Activated CD8-positive, alpha-beta T cell treated with anti-CD3 and anti-CD28 coated beads for 36 hours (primary cell): ENCODE results near the gene MOB3B. TPM values are rescaled to one million over a fixed set of nuclear protein-coding genes. Genes with fewer than 3 reads are reported as not detected.
"Not testable (repeated sequence)": the region's sequence is repeated elsewhere in the genome, so short reads cannot be mapped to it uniquely, and the experiment has no call there.

Source experiments
- ATAC-seq: fragments of 200-7000 bp; cut with Tn5 transposase; one replicate; pipeline ENCODE4 v1.10.0; 2021; ENCODE audit warnings: mild to moderate bottlenecking, moderate library complexity
- CTCF ChIA-PET: fragments of 350-600 bp; sonication (Branson Sonifier 250); formaldehyde crosslinking; loops from one replicate; lab custom pipeline; 2021; ENCODE audit warnings: antibody characterized with exemption; lab: Charles Lee
- POLR2A ChIA-PET: fragments of 350-600 bp; sonication (Branson Sonifier 250); formaldehyde crosslinking; loops from one replicate; lab custom pipeline; 2021; ENCODE audit warnings: antibody characterized with exemption; lab: Charles Lee
- DNase-seq: peaks from one replicate; pipeline ENCODE4 v3.0.0-alpha.2; 2020
- H3K27ac Mint-ChIP-seq: one replicate; pipeline ENCODE4 v1.8.0; 2021; ENCODE audit warnings: mild to moderate bottlenecking, mixed read lengths
- H3K27me3 Mint-ChIP-seq: one replicate; pipeline ENCODE4 v1.8.0; 2021; ENCODE audit warnings: mixed read lengths
- H3K36me3 Mint-ChIP-seq: one replicate; pipeline ENCODE4 v1.8.0; 2021; ENCODE audit warnings: low read depth, mixed read lengths
- H3K4me1 Mint-ChIP-seq: one replicate; pipeline ENCODE4 v1.8.0; 2021; ENCODE audit warnings: low read depth, mixed read lengths
- H3K4me3 Mint-ChIP-seq: one replicate; pipeline ENCODE4 v1.8.0; 2021; ENCODE audit warnings: mild to moderate bottlenecking, moderate library complexity, mixed read lengths
- H3K9me3 Mint-ChIP-seq: one replicate; pipeline ENCODE4 v1.8.0; 2021; ENCODE audit warnings: mixed read lengths
- CTCF ChIP-seq: fragments of 200-600 bp; IDR thresholded peaks from one replicate; pipeline ENCODE4 v1.8.0; 2022; ENCODE audit warnings: antibody characterized with exemption, mild to moderate bottlenecking
- intact Hi-C: fragments of 100-400 bp; cut with micrococcal nuclease; formaldehyde crosslinking; loops from one replicate; pipeline ENCODE4 v1.10.0; 2022
- total RNA-seq, 2 experiments: library from RNA; stranded (reverse); gene quantifications; one replicate each; pipeline ENCODE4 v1.2.3, GENCODE V29; 2021

Gene MOB3B
- total RNA-seq, 2 experiments from 2014 or later, result 0.47 to 0.67 TPM

DNA sequence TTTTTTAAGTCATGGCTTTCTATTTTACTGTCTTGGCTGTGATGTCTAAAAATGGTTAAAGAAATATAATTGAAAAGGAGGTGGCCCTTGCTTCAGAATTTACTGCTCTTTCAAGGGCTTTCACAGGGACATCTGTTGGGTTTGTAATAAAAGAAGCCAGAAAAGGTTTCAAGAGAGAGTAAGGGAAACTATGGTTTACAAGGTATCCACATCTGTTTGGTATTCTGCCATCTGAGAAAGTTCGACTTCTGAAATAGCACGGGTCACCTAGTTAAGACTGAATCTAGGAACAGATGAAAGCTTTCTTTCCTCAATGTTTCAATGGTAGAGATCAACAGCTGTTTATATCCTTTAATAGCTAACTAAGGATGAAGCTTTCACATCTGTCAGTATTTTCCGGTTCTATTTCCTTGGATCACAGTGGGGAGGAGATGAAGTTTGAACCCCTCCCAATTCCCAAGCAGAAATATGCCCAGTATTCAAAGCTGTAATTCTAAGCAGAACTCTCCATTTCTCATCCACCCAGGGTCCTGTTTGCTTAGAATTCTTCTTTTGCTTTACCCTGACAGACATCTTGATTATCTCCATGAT, 78.3 kb downstream of the MOB3B start:
- no peak overlapping the region for H3K27ac Mint-ChIP-seq
- intact Hi-C loops, result no loop called here
- peaks cover 6% of the 10 kb centered on the region for H3K36me3 Mint-ChIP-seq
- DNase-seq (no peak), ATAC-seq (no peak)
- H3K4me3 Mint-ChIP-seq, result no peak overlapping the region
- H3K27me3 Mint-ChIP-seq, result no peaks in the 10 kb centered on the region
- ChIA-PET CTCF (no interaction called here), POLR2A (interaction anchor here (0.7 kb wide), 1 partner anchor 16 kb away, joined by 4 read pairs; no protein-coding TSS in a partner anchor)
- H3K9me3 Mint-ChIP-seq, result no peaks in the 10 kb centered on the region
- no peaks in the 10 kb centered on the region for H3K4me1 Mint-ChIP-seq
- no peak for TF ChIP-seq CTCF

GRCh38 chr9:27450752-27451151, 78.9 kb downstream of the MOB3B start:
- ATAC-seq (no peak), DNase-seq (no peak)
- H3K36me3 Mint-ChIP-seq, result peaks cover 6% of the 10 kb centered on the region
- H3K27ac Mint-ChIP-seq, result no peak overlapping the region
- POLR2A ChIA-PET, result no interaction called here
- intact Hi-C loops, result no loop called here
- no peaks in the 10 kb centered on the region for H3K4me1 Mint-ChIP-seq
- CTCF ChIA-PET, result no interaction called here
- TF ChIP-seq CTCF, result no peak
- H3K9me3 Mint-ChIP-seq, result no peaks in the 10 kb centered on the region
- no peaks in the 10 kb centered on the region for H3K27me3 Mint-ChIP-seq
- H3K4me3 Mint-ChIP-seq, result no peak overlapping the region

DNA sequence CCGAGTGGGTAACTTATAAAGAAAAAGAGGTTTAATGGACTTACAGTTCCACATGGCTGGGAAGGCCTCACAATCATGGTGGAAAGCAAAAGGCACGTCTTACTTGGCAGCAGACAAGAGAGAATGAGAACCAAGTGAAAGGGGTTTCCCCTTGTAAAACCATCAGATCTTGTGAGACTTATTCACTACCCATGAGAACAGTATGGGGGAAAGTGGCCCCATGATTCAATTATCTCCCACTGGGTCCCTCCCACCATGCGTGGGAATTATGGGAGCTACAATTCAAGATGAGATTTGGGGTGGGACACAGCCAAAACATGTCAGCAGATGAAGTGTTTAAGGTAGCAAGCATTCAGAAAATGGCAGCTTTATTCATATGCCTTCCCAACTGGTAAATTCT, 81.3 kb downstream of the MOB3B start:
- H3K27ac Mint-ChIP-seq, H3K9me3 Mint-ChIP-seq, H3K4me3 Mint-ChIP-seq, H3K4me1 Mint-ChIP-seq, H3K27me3 Mint-ChIP-seq, intact Hi-C loops, POLR2A ChIA-PET, ATAC-seq, H3K36me3 Mint-ChIP-seq, CTCF ChIA-PET: not testable (repeated sequence)
- peak; percentile 13 for DNase-seq

- Mint-ChIP-seq H3K27me3 (no peaks in the 10 kb centered on the region), H3K4me1 (peaks cover 2% of the 10 kb centered on the region), H3K4me3 (no peak overlapping the region), H3K9me3 (no peaks in the 10 kb centered on the region), H3K27ac (no peak overlapping the region), H3K36me3 (no peaks in the 10 kb centered on the region)
- intact Hi-C loops, result no loop called here
- CTCF ChIA-PET, result no interaction called here
- no peak for TF ChIP-seq CTCF
- DNase-seq (no peak), ATAC-seq (no peak)
- POLR2A ChIA-PET, result no interaction called here
Measured at GRCh38 chr9:27447031-27447683, 82.5 kb downstream of the MOB3B start.

GRCh38 chr9:27445688-27446087, 83.9 kb downstream of the MOB3B start:
- DNase-seq (no peak), ATAC-seq (no peak)
- no peak overlapping the region for H3K4me3 Mint-ChIP-seq
- H3K4me1 Mint-ChIP-seq, result peaks cover 8% of the 10 kb centered on the region
- no peak for TF ChIP-seq CTCF
- H3K36me3 Mint-ChIP-seq, result no peaks in the 10 kb centered on the region
- intact Hi-C loops, result no loop called here
- no peaks in the 10 kb centered on the region for H3K27me3 Mint-ChIP-seq
- H3K9me3 Mint-ChIP-seq, result no peaks in the 10 kb centered on the region
- H3K27ac Mint-ChIP-seq, result no peak overlapping the region
- ChIA-PET POLR2A (no interaction called here), CTCF (no interaction called here)
